ENCODE results near the gene UQCC5.

Gene UQCC5

DNA sequence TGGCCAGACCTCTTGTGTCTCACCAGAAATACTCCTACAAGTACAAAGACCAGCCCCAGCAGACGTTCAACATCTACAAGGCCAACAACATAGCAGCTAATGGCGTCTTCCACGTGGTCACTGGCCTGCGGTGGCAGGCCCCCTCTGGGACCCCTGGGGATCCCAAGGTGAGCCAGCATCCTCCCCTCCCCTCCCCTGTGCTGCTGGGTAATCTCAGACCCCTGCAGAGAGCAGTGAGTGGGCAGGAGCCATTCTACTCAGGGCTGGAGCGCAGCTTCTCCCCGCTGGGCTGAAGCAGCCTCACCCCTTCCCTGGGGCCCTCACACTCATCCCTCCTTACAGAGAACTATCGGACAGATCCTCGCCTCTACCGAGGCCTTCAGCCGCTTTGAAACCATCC lies 31.4 kb upstream of the UQCC5 start:
- no peak for DNase-seq

DNA sequence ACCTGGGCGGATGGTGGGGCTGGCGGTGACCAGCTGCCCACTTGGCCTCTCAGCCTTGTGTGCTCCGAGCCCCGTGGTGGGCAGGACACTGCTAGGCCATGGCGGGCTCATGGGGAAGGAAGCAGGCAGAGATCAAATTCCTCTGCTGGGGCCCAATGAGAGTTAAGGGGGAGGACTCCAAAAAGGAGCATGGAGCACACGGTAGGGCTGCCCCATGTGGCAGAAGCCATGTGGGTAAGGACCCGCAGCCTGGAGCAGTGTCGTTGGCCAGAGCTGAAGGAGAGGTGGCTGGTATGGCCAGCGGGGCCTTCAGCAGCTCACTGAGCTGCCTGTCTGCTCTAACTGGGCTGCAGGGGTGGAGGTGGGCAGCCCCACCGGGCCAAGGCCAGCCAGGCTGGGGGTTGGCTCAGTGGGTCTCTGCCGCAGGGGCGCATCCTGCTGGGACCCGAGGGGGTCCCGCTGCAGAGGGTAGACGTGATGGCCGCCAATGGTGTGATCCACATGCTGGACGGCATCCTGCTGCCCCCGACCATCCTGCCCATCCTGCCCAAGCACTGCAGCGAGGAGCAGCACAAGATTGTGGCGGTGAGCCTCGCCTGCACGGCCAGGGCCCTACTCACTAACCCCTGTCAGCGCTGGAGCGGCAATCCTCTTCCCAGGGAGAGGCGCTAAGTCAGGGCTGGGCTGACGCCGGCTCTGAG lies 30.0 kb upstream of the UQCC5 start:
- DNase-seq = no peak

DNA sequence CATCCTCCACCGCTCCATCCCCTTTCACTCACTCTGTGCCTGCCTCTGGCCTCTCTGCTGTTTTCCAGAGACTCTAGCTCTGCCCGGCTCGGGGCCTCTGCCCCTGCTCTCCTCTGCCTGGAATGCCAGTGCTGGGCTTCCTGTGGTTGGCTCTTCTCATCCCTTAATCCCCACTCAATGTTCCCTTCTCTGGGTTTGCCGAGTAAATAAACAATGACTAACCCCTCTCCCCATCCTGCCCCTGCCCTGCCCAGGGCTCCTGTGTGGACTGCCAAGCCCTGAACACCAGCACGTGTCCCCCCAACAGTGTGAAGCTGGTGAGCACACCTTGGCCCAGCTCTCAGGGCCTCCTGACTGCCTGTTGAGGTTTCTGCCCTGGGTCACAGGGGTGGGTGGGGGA lies 29.0 kb upstream of the UQCC5 start:
- no peak for DNase-seq

DNA sequence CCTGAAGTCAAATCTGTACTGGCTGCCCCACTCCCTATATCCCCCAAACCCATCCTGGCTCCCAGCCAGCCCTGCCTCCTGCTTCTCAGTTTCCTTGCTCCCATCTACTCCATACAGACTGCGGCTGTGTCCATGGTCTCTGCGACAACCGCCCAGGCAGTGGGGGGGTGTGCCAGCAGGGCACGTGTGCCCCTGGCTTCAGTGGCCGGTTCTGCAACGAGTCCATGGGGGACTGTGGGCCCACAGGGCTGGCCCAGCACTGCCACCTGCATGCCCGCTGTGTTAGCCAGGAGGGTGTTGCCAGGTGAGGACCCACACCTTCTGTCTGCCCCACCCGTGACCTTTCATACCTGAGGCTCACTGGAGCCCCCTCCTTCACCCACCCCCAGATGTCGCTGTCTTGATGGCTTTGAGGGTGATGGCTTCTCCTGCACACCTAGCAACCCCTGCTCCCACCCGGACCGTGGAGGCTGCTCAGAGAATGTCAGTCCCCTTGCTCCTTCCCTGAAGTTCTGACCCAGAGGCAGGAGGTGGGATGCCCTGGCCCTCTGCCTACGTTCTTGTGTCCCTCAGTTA lies 26.6 kb upstream of the UQCC5 start:
- no peak for DNase-seq

DNA sequence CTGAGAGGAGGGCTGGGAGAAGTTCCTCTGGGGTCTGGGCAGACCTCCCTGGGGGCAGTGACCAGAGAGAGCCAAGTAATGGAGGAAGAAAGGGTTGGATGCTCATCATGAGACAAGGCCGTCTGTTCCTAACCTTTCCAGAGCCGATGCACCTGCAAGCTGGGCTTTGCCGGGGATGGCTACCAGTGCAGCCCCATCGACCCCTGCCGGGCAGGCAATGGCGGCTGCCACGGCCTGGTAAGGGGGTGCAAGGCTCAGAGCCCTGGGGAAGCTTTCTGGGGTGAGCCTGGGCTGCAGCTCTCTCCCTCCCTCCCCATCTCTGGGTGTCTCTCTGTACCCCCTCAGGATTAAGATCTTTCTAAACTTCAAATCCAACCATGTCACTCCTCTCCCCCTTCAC lies 24.9 kb upstream of the UQCC5 start:
- no peak for DNase-seq

DNA sequence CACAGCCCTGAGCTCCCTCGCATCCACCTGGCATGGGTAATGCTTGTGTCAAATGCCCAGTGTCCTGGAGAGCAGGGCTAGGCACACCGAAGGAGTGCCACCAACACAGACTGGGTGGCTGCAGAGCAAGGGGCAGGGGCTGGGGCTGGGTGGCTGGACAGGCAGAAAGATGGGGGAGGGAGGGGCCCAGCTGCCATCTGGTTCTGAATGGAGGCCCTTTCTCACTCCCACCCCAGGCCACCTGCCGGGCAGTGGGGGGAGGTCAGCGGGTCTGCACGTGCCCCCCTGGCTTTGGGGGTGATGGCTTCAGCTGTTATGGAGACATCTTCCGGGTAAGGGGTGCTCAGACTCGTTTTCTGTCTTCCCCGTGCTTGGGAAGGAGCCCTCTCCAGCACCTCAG lies 24.3 kb upstream of the UQCC5 start:
- DNase-seq = no peak

DNA sequence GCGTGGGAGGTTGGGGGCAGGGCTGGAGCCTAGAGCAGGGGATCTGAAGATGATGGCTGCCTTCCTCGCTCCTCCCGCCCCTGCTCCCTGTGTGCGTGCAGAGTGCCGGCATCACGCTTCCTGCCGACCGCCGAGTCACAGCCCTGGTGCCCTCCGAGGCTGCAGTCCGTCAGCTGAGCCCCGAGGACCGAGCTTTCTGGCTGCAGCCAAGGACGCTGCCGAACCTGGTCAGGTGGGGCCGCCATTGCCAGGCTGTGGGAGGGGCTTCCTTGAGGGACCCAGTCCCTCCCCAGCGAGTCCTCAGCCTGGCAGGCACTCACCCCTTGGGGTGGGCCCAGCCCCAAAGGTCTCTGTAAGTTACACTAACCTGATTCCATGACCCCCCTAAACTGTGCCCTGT lies 23.7 kb upstream of the UQCC5 start:
- DNase-seq = no peak

DNA sequence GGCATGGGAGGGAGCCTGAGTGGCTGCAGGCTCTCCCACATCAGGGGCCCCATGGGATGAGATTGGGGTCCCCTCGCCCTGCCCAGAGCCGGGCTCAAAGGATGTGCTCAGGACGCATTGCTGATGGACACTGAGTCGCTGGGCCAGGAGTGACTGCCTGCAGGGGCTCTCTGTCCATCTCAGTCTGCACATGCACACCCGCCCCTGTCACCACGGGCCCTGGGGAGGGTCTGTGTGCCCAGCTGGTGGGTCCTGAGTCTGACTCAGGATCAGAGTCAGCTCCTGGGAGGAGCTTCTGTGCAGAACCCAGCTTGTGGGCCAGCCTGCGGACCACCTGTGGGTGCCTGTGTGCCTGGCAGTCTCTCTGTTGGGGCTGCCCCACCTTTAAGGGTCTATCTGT lies 23.1 kb upstream of the UQCC5 start:
- no peak for DNase-seq

DNA sequence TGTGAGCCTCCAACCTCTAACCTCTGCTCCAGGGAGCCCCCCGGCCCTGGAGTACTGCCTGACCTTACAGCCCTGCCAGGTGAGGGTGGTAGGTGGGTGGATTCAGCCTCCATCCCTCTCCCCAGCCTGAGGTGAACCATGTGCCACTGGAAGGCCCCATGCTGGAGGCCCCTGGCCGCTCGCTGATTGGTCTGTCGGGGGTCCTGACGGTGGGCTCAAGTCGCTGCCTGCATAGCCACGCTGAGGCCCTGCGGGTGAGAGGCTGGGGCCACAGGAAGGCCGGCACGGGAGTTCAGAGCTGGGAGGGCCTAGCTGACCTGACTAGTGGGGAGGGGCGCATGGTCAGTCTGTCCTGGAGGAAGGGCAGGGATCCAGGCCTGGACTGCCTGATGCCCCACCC lies 21.8 kb upstream of the UQCC5 start:
- DNase-seq = no peak

DNA sequence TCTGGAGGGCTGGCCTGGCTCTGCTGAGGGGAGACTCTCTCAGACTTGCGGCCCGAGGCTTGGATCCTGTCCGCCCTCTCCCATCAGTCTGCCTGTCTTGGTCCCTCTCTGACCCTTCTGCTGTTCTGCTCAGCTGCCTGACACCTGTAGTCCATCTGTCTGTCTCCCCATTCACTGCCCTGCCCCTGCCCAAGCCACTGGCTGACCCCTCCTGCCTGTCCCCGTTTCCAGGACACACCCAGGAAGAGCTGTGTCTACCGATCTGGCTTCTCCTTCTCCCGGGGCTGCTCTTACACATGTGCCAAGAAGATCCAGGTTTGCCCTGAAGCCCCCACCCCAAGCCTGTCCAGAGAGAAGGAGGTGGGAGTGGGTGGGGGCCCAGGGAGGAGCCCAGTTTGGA lies 21.2 kb upstream of the UQCC5 start:
- DNase-seq = no peak

DNA sequence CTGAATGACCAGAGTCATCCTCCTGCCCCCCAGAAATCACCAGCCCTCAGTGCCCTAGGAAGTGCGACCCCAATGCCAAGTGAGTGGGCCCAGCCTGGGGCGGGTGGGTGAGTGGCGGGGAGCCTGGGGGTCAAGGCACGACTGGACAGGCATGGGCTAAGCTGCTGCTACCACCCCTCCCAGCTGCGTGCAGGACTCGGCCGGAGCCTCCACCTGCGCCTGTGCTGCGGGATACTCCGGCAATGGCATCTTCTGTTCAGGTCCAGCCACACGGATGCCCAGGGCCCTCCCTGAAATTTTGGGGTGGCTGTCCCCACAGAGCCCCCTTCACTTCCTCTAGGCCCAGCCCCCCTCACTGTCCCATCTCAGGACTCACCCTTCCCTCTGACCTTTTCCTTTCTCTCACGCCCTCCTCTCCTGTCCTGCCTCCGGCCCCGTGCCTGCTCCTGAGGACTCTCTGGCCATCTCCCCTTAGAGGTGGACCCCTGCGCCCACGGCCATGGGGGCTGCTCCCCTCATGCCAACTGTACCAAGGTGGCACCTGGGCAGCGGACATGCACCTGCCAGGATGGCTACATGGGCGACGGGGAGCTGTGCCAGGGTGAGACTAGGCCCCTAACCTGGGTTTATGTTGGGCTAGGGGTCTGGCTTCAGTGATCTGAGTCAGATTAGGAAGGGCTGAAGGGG lies 19.8 kb upstream of the UQCC5 start:
- DNase-seq = no peak

DNA sequence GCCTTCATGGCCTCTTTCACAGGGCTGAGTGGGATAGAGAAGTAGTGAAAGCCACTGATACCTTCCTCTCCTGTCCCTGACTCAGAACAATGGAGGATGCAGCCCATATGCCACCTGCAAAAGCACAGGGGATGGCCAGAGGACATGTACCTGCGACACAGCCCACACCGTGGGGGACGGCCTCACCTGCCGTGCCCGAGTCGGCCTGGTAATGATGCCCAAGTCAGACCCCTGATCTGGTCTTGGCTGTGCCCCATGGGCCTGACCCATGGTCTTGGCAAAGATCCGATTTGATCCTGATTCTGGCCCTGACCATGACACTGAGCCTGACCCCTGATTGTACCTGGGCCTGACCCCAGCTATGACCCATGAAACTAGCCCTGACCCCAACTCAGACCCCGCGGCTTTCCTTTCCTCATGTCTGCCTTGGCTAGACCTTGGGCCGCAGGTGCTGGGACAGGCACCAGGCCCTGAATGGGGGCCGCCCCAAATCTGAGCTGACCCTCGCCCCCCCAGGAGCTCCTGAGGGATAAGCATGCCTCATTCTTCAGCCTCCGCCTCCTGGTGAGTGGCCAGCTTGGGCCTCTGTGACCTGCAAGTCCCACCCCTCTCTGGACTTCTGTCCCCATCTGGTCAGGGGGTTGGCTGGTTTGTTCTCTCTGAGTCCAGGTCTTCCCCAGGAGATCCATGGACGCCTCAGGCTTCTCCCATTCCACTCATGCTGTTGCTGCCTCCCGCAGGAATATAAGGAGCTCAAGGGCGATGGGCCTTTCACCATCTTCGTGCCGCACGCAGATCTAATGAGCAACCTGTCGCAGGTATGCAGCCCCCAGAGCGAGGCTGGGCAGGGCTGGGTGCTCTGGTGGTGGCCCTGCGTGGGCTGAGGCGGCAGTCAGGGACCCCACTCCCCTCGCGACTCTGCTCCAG lies 18.3 kb upstream of the UQCC5 start:
- DNase-seq = no peak

DNA sequence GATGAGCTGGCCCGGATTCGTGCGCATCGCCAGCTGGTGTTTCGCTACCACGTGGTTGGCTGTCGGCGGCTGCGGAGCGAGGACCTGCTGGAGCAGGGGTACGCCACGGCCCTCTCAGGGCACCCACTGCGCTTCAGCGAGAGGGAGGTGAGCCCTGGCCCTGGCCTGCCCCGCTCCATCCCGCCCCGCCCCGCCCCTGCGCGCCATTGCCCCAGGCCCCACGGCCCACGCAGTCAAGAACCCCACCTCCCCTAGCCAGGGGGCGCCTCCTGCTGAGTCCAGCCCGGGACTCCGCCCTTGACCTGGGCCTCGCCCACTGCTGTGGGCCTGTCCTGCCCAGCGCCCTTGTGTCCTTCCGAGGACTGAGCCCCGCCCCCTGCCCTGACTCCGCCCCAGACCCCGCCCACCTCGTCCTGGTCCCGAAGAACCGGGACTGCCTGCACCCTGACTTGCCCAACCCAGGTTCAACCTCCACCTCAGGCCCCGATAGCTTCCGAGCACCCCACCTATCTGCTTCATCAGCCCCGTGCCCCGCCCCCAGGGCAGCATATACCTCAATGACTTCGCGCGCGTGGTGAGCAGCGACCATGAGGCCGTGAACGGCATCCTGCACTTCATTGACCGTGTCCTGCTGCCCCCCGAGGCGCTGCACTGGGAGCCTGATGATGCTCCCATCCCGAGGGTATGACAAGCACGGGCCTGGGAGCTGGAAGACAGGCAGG lies 17.5 kb upstream of the UQCC5 start:
- no peak for DNase-seq

DNA sequence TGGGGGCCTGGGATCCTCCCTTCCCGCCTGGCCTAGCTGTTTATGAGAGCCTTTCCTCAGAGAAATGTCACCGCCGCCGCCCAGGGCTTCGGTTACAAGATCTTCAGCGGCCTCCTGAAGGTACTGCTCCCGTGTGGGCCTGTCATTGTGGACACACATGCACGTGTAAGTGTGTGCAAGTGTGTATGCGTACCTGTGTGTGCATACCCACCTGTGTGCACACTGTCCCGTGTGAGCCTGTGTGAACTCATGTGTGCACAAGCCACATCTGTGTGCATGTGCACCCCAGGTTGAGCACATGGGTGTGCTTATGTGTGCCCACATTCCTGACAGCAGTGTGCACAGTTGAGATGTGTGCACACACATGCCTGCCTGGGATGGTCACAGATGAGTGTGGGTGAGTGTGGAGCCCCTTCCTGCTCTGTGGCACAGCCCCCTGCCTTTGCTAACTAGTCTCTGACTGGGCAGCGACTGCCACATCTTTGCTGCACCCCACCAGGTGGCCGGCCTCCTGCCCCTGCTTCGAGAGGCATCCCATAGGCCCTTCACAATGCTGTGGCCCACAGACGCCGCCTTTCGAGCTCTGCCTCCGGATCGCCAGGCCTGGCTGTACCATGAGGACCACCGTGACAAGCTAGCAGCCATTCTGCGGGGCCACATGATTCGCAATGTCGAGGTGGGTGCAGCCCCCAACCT lies 16.8 kb upstream of the UQCC5 start:
- DNase-seq = no peak

DNA sequence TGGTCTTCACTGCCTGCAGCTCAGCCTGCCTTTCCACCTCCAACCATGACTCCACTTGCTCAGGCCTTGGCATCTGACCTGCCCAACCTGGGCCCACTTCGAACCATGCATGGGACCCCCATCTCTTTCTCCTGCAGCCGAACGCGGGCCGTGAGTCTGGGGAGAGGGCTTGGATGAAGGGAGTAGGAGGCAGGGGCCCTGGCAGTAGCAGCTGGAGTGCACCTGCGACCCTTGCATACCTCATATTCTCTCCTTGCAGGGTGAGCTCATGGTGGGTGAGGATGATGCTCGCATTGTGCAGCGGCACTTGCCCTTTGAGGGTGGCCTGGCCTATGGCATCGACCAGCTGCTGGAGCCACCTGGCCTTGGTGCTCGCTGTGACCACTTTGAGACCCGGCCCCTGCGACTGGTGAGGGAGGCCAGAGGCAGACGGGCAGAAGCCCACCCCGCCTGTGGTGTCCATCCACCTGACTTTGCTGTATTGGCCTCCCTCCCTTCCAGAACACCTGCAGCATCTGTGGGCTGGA lies 16.2 kb upstream of the UQCC5 start:
- no peak for DNase-seq

DNA sequence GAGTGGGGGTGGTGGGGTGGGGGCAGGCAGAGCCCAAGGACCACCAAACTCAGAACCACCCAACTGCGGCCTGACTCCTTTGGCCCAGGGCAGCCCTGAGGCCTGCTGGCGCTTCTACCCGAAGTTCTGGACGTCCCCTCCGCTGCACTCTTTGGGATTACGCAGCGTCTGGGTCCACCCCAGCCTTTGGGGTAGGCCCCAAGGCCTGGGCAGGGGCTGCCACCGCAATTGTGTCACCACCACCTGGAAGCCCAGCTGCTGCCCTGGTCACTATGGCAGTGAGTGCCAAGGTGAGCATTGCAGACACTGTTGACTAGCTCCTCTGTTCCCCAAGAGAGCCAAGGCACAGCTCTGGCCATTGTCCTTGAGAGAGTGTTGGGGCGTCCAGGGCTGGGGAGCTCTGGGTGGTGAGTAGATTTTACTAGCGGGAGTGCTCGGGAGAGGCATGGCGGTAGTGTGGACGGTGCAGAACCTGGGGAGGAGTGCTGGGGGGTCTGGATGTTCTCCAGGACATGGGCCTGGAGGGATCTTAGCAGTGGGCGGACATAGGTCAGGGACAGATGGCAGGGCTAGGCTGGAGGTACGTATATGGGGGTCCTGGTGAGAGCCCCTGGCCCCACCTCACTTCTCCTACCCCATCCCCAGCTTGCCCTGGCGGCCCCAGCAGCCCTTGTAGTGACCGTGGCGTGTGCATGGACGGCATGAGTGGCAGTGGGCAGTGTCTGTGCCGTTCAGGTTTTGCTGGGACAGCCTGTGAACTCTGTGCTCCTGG lies 15.5 kb upstream of the UQCC5 start:
- DNase-seq = no peak

DNA sequence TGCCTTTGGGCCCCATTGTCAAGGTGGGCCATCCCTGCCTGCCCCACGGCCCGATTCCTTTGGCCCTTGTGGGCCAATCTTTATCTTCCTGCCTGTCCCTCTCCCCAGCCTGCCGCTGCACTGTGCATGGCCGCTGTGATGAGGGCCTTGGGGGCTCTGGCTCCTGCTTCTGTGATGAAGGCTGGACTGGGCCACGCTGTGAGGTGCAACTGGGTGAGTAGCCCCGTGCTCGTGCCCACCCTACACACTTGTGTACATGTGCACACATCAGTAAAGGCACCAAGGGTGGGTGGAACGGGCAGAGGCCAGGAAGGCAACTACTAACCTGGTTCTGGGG lies 14.9 kb upstream of the UQCC5 start:
- DNase-seq = no peak

DNA sequence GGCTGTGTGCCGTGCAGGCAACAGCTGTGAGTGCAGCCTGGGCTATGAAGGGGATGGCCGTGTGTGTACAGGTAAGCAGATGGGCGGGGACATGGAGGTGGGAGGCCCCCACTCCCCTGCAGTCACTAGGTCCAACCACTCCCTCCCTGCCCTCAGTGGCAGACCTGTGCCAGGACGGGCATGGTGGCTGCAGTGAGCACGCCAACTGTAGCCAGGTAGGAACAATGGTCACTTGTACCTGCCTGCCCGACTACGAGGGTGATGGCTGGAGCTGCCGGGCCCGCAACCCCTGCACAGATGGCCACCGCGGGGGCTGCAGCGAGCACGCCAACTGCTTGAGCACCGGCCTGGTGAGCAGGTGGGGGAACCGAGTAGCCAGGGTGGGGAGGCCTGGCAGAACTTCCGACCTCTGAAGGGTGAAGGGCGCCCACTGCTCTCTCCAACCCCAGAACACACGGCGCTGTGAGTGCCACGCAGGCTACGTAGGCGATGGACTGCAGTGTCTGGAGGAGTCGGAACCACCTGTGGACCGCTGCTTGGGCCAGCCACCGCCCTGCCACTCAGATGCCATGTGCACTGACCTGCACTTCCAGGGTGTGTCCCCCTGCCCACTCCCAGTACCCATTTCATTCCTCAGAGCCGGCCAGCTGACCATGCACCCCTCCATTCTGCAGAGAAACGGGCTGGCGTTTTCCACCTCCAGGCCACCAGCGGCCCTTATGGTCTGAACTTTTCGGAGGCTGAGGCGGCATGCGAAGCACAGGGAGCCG lies 14.3 kb upstream of the UQCC5 start:
- DNase-seq = no peak

DNA sequence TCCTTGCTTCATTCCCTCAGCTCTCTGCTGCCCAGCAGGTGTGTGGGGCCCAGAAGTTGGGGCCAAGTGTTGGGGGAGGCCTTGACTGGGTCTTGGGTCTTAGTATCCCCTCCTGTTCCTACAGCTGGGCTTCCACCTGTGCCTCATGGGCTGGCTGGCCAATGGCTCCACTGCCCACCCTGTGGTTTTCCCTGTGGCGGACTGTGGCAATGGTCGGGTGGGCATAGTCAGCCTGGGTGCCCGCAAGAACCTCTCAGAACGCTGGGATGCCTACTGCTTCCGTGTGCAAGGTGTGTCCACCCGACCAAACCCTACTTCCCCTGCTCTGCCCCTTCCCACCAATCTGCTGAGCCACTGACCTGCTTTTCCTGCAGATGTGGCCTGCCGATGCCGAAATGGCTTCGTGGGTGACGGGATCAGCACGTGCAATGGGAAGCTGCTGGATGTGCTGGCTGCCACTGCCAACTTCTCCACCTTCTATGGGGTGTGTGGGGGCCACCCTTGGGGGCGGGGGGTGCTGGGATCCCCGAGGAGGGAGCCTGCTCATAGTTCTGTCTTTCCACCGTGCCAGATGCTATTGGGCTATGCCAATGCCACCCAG lies 13.7 kb upstream of the UQCC5 start:
- DNase-seq = no peak
